ENCODE measurements around the gene DEGS2.

- TF ChIP-seq BHLHE40 (IDR thresholded peaks at IDR 0.05; ENCODE audit: borderline replicate concordance), result no peak
- no peak for TF ChIP-seq SUZ12 (IDR thresholded peaks at IDR 0.05)
- no peak for TF ChIP-seq NFRKB (IDR thresholded peaks at IDR 0.05)
- TF ChIP-seq FOXK2 (IDR thresholded peaks at IDR 0.05), result no peak
- no peak for TF ChIP-seq HDGF (IDR thresholded peaks at IDR 0.05; ENCODE audit: borderline replicate concordance)
- TF ChIP-seq FOXM1 (IDR thresholded peaks at IDR 0.05; ENCODE audit: borderline replicate concordance), result no peak
- TF ChIP-seq L3MBTL2 (conservative IDR thresholded peaks at IDR 0.05), result 0 out of 2 replicates have a peak, but pooled peaks have one; percentile 24
- no peak for TF ChIP-seq TARDBP (IDR thresholded peaks at IDR 0.05)
- TF ChIP-seq, protein P1, sequence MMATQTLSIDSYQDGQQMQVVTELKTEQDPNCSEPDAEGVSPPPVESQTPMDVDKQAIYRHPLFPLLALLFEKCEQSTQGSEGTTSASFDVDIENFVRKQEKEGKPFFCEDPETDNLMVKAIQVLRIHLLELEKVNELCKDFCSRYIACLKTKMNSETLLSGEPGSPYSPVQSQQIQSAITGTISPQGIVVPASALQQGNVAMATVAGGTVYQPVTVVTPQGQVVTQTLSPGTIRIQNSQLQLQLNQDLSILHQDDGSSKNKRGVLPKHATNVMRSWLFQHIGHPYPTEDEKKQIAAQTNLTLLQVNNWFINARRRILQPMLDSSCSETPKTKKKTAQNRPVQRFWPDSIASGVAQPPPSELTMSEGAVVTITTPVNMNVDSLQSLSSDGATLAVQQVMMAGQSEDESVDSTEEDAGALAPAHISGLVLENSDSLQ (IDR thresholded peaks at IDR 0.05), result peak; percentile 36; the same call in 1 of the 2 replicates
- TF ChIP-seq SP1 (IDR thresholded peaks at IDR 0.05), result no peak
- no peak for TF ChIP-seq ELF4 (IDR thresholded peaks at IDR 0.05)
Observed at GRCh38 chr14:100155049-100155621, 4.3 kb downstream of the DEGS2 start.

Data from HEK293T (cell line).